AG04450 (cell line): ENCODE results near the gene CXXC5. TPM values are rescaled to one million over a fixed set of nuclear protein-coding genes. Genes with fewer than 3 reads are reported as not detected.

ENCODE experiments used
- CTCF ChIA-PET: fragments of 300-600, 350-600 bp; formaldehyde crosslinking; extraction: SDS; loops from one replicate; lab custom pipeline; 2022; ENCODE audit warnings: antibody characterized with exemption, inconsistent platforms; lab: Charles Lee
- POLR2A ChIA-PET: fragments of 350-600 bp; formaldehyde crosslinking; extraction: SDS; loops from one replicate; lab custom pipeline; 2021; ENCODE audit warnings: antibody characterized with exemption, inconsistent platforms; lab: Yijun Ruan, JAX
- DNase-seq: peaks from one replicate; pipeline ENCODE4 v3.0.0-alpha.2; 2011; ENCODE audit warnings: low read depth, low spot score
- H3K27ac ChIP-seq: one replicate; pipeline ENCODE4 v1.5.1; 2012; ENCODE audit warnings: low read depth, low read length, control low read depth
- H3K27me3 ChIP-seq: one replicate; pipeline ENCODE4 v1.6.0; 2012; ENCODE audit warnings: low read length; ENCODE audit not compliant: control insufficient read depth, insufficient read depth
- H3K4me3 ChIP-seq: 2 replicates; pipeline ENCODE4 v1.5.1; 2011; ENCODE audit warnings: mild to moderate bottlenecking, low read depth, low read length, control low read depth
- H3K9me3 ChIP-seq: 2 replicates; pipeline ENCODE4 v1.5.1; 2012; ENCODE audit warnings: low read length; ENCODE audit not compliant: control insufficient read depth, insufficient read depth
- CTCF ChIP-seq: IDR thresholded peaks from 2 replicates; pipeline ENCODE4 v1.5.1; 2011; ENCODE audit warnings: low read depth, low read length, control low read depth, inconsistent platforms
- polyA plus RNA-seq: library from polyadenylated mRNA; depleted of rRNA; stranded (reverse); fragments of >200 nt; gene quantifications from 2 replicates; pipeline ENCODE4 v1.2.3, GENCODE V29; 2011

CXXC5 gene
- polyA plus RNA-seq, 1 experiment: 21.5 TPM

DNA sequence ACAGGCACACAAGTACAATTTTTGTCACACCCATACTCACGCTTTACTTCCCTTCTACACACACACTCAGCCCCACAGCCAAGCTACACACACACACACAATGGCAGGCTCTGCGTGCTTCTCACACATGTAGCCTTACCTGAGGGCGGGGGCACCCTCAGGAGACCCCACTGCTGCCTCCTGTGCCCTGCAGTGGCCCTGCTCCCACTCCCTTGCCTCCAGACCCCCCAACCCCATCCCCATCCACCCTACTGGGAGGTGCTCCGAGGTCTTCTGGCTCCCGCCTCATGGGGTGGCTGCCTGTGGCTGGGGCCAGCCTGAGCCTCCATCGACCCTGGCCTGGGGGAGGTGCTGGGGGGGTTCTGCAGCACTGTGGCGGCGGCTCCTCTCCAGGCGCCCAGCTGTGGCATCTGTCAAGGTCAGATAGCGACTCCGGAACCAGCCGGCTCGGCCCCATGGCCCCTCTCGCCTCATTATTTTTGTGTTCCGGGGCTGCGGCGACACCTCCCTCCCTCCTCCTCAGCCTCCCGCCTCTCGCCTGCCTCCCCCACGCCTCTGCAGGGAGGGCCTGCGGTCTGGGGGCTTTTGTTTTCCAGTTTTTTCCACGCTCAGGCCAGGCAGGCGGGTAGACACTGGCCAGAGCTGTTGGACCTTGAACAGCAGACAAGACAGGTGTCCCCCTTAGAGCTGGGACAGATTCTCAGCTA is 21.7 kb downstream of the CXXC5 start:
- ChIA-PET CTCF (interaction anchor here (0.9 to 1.6 kb wide), 3 partner anchors 8 to 96 kb away, joined by 4 read pairs; no protein-coding TSS in a partner anchor), POLR2A (interaction anchor here (1.6 kb wide), 1 partner anchor 32 kb away, joined by 3 read pairs; no protein-coding TSS in a partner anchor)
- Histone ChIP-seq H3K4me3 (no peak overlapping the region), H3K27ac (no peak overlapping the region), H3K27me3 (no peaks in the 10 kb centered on the region), H3K9me3 (no peaks in the 10 kb centered on the region)
- TF ChIP-seq CTCF: no peak
- no peak for DNase-seq

GRCh38 chr5:139670369-139671095 is 22.4 kb downstream of the CXXC5 start:
- ChIA-PET CTCF (interaction anchor here (0.8 to 1.2 kb wide), 4 partner anchors 10 to 248 kb away, joined by 3 to 6 read pairs (median 5); no protein-coding TSS in a partner anchor), POLR2A (interaction anchor here (1.6 kb wide), 1 partner anchor 33 kb away, joined by 3 read pairs; no protein-coding TSS in a partner anchor)
- TF ChIP-seq CTCF: peak; percentile 39; the same call in 1 of the 2 replicates
- no peak overlapping the region for H3K27ac ChIP-seq
- H3K4me3 ChIP-seq: no peak overlapping the region
- no peaks in the 10 kb centered on the region for H3K9me3 ChIP-seq
- DNase-seq: no peak
- H3K27me3 ChIP-seq: no peaks in the 10 kb centered on the region

DNA sequence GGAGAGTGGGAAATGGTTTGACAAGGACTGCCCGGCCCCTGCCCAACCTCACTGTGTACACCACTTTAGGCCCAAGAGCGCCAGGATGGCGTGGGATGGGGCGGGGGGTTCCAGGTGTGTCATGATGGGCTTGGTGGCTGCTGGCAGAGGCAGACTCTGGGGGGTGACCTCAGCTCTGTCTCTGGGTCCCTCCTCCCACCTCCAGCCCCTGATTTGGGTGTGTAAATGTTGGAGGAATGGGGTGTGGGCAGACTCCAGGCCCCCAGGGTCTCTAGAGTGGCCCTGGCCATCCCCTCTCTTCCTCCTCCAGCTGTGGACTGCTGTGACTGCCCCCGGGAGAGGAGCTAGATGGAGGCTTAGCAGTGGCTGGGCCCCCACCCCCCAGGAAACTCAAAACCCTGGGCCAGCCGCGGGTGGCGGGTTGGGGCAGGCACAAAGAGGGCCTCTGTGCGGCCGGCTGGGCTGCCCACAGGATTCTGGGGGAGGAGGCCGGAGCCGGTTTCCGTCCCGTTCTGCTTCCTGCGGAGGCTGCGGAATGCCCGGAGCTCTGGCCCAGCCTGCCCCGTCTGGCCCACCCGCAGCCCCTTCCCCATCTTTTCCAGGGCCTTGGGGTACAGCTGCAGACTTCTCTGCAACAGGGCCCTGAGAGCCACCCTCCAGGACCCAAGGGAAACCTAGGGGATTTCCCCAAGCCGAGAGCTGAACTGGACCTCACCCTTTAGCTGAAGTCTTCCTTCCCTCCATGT is 23.1 kb downstream of the CXXC5 start:
- no peak for TF ChIP-seq CTCF
- DNase-seq: no peak
- CTCF ChIA-PET: interaction anchor here (0.8 to 1.2 kb wide), 3 partner anchors 11 to 249 kb away, joined by 3 to 6 read pairs (median 6); no protein-coding TSS in a partner anchor

DNA sequence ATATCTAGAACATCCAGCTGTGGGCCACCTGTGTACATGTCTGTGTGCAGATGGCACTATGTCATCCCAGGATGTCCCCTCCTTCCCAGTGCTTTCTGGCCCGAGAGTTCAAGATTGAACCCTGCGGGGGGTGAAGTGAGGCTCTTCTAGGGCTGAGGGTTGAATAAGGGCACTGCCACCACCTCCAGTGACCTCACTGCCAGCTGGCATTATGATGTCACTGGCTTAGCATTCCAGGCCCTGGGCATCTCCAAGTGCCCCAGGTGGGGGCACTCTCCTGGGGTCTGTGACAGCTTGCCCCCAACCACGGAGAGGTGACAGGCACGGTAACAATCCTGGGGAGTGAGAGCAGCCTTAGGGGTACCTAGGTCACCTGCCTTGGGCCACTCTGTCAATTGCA is 27.1 kb downstream of the CXXC5 start:
- TF ChIP-seq CTCF: no peak
- CTCF ChIA-PET: no interaction called here
- no peak overlapping the region for H3K27ac ChIP-seq

More for the DNA sequence above, 23.1 kb downstream of the CXXC5 start:
- POLR2A ChIA-PET: interaction anchor here (1.6 kb wide), 1 partner anchor 34 kb away, joined by 3 read pairs; no protein-coding TSS in a partner anchor
- Histone ChIP-seq H3K27me3 (no peaks in the 10 kb centered on the region), H3K9me3 (no peaks in the 10 kb centered on the region), H3K4me3 (no peak overlapping the region), H3K27ac (peak overlapping the region; percentile 21)

More for the DNA sequence above, 27.1 kb downstream of the CXXC5 start:
- H3K9me3 ChIP-seq: no peaks in the 10 kb centered on the region
- POLR2A ChIA-PET: interaction anchor here (0.6 kb wide), 1 partner anchor 21 kb away, joined by 3 read pairs; no protein-coding TSS in a partner anchor
- DNase-seq: no peak
- H3K4me3 ChIP-seq: no peak overlapping the region
- no peaks in the 10 kb centered on the region for H3K27me3 ChIP-seq
